HEK293 (cell line): ENCODE data around the gene PLPPR1.

ENCODE experiments used
- CTCF ChIA-PET: fragments of 350-600 bp; formaldehyde crosslinking; extraction: SDS; loops from one replicate; lab custom pipeline; 2021; ENCODE audit warnings: antibody characterized with exemption; lab: Yijun Ruan, JAX
- POLR2A ChIA-PET: fragments of 300-600 bp; formaldehyde crosslinking; extraction: SDS; loops from one replicate; lab custom pipeline; 2020; ENCODE audit warnings: antibody characterized with exemption, inconsistent platforms; lab: Yijun Ruan, JAX
- H3K27ac ChIP-seq: fragments of 200-500 bp; sonication (Bioruptor generic); 2 replicates; pipeline ENCODE4 v1.5.1; 2014; ENCODE audit warnings: low read depth, low read length, control low read depth, inconsistent platforms; ENCODE audit errors: extremely low read depth
- H3K36me3 ChIP-seq, 2 experiments: fragments of 200-500 bp in 1 of 2; sonication (Bioruptor generic) in 1 of 2; 1 replicate in 1 of 2; 2 replicates in 1 of 2; pipeline ENCODE4 v1.5.1; 2014 to 2017; ENCODE audit warnings: inconsistent platforms in 2 of 2, low read length in 2 of 2; ENCODE audit not compliant: control insufficient read depth in 2 of 2, insufficient read depth in 1 of 2
- H3K4me1 ChIP-seq: fragments of 200-500 bp; sonication (Bioruptor generic); 2 replicates; pipeline ENCODE4 v1.5.1; 2014; ENCODE audit warnings: mild to moderate bottlenecking, low read length, inconsistent platforms; ENCODE audit not compliant: control insufficient read depth, insufficient read depth
- H3K4me3 ChIP-seq: 2 replicates; pipeline ENCODE4 v1.5.1; 2011; ENCODE audit warnings: low read depth, mild to moderate bottlenecking, control low read depth, low read length, moderate library complexity
- H3K9me3 ChIP-seq: fragments of 200-500 bp; sonication (Bioruptor generic); 2 replicates; pipeline ENCODE4 v1.5.1; 2014; ENCODE audit warnings: low read depth, low read length, inconsistent platforms; ENCODE audit not compliant: control insufficient read depth, insufficient read depth
- GLIS1 ChIP-seq: fragments of 450-650 bp; formaldehyde crosslinking; IDR thresholded peaks from 2 replicates; pipeline ENCODE4 v1.5.1; 2016; ENCODE audit warnings: missing biosample characterization, missing genetic modification characterization
- GLIS2 ChIP-seq: fragments of 450-650 bp; formaldehyde crosslinking; IDR thresholded peaks from 2 replicates; pipeline ENCODE4 v1.5.1; 2016; ENCODE audit warnings: missing biosample characterization, missing genetic modification characterization
- HOXD13 ChIP-seq: sonication (generic); formaldehyde crosslinking; IDR thresholded peaks from 2 replicates; pipeline ENCODE4 v1.8.0; 2022; ENCODE audit warnings: missing genetic modification reagents, borderline replicate concordance
- KLF1 ChIP-seq: fragments of 450-650 bp; formaldehyde crosslinking; IDR thresholded peaks from 2 replicates; pipeline ENCODE4 v1.5.1; 2016; ENCODE audit warnings: missing biosample characterization, missing genetic modification characterization
- KLF7 ChIP-seq: fragments of 450-650 bp; formaldehyde crosslinking; IDR thresholded peaks from 2 replicates; pipeline ENCODE4 v1.5.1; 2016; ENCODE audit warnings: missing biosample characterization, missing genetic modification characterization, borderline replicate concordance
- KLF8 ChIP-seq: fragments of 450-650 bp; formaldehyde crosslinking; IDR thresholded peaks from 2 replicates; pipeline ENCODE4 v1.5.1; 2016; ENCODE audit warnings: missing biosample characterization, missing genetic modification characterization
- KLF9 ChIP-seq: fragments of 450-650 bp; formaldehyde crosslinking; IDR thresholded peaks from 2 replicates; pipeline ENCODE4 v1.5.1; 2016; ENCODE audit warnings: missing biosample characterization, missing genetic modification characterization, low read depth
- REST ChIP-seq: fragments of 450-650 bp; formaldehyde crosslinking; IDR thresholded peaks from 2 replicates; pipeline ENCODE4 v1.5.1; 2016; ENCODE audit warnings: missing biosample characterization, missing genetic modification characterization
- ZFP3 ChIP-seq: fragments of 450-650 bp; formaldehyde crosslinking; IDR thresholded peaks from 2 replicates; pipeline ENCODE4 v1.5.1; 2016; ENCODE audit warnings: low read depth, missing biosample characterization, missing genetic modification characterization
- ZIC2 ChIP-seq: fragments of 450-650 bp; formaldehyde crosslinking; IDR thresholded peaks from 2 replicates; pipeline ENCODE4 v1.5.1; 2016; ENCODE audit warnings: missing biosample characterization, missing genetic modification characterization
- ZNF132 ChIP-seq: fragments of 450-650 bp; formaldehyde crosslinking; IDR thresholded peaks from 2 replicates; pipeline ENCODE4 v1.5.1; 2017; ENCODE audit warnings: missing biosample characterization, missing genetic modification characterization, borderline replicate concordance
- ZNF138 ChIP-seq: fragments of 450-650 bp; formaldehyde crosslinking; IDR thresholded peaks from 2 replicates; pipeline ENCODE4 v1.5.1; 2016; ENCODE audit warnings: missing biosample characterization, missing genetic modification characterization, borderline replicate concordance
- ZNF169 ChIP-seq: fragments of 450-650 bp; formaldehyde crosslinking; IDR thresholded peaks from 2 replicates; pipeline ENCODE4 v1.5.1; 2016; ENCODE audit warnings: missing biosample characterization, missing genetic modification characterization
- ZNF248 ChIP-seq: fragments of 450-650 bp; formaldehyde crosslinking; IDR thresholded peaks from 2 replicates; pipeline ENCODE4 v1.5.1; 2017; ENCODE audit warnings: missing biosample characterization, missing genetic modification characterization
- ZNF302 ChIP-seq: fragments of 450-650 bp; formaldehyde crosslinking; IDR thresholded peaks from 2 replicates; pipeline ENCODE4 v1.5.1; 2016; ENCODE audit warnings: missing biosample characterization, missing genetic modification characterization, low read depth
- ZNF341 ChIP-seq: fragments of 450-650 bp; formaldehyde crosslinking; IDR thresholded peaks from 2 replicates; pipeline ENCODE4; 2016; ENCODE audit warnings: low read depth, missing biosample characterization, missing genetic modification characterization
- ZNF521 ChIP-seq: fragments of 450-650 bp; formaldehyde crosslinking; IDR thresholded peaks from 2 replicates; pipeline ENCODE4 v1.5.1; 2017; ENCODE audit warnings: missing biosample characterization, mild to moderate bottlenecking, missing genetic modification characterization
- ZNF561 ChIP-seq: fragments of 450-650 bp; IDR thresholded peaks from 2 replicates; pipeline ENCODE4 v1.5.1; 2018; ENCODE audit warnings: missing biosample characterization, missing genetic modification characterization, borderline replicate concordance
- ZNF624 ChIP-seq: fragments of 450-650 bp; formaldehyde crosslinking; IDR thresholded peaks from 2 replicates; pipeline ENCODE4 v1.5.1; 2017; ENCODE audit warnings: missing biosample characterization, missing genetic modification characterization
- ZNF629 ChIP-seq: fragments of 450-650 bp; formaldehyde crosslinking; IDR thresholded peaks from 2 replicates; pipeline ENCODE4 v1.5.1; 2017; ENCODE audit warnings: missing biosample characterization, missing genetic modification characterization
- ZNF677 ChIP-seq: fragments of 450-650 bp; IDR thresholded peaks from 2 replicates; pipeline ENCODE4 v1.5.0; 2018; ENCODE audit warnings: missing biosample characterization, mild to moderate bottlenecking, missing genetic modification characterization, moderate library complexity
- ZNF747 ChIP-seq: fragments of 450-650 bp; formaldehyde crosslinking; IDR thresholded peaks from 2 replicates; pipeline ENCODE4 v1.5.1; 2016; ENCODE audit warnings: missing biosample characterization, missing genetic modification characterization
- ZNF843 ChIP-seq: fragments of 450-650 bp; formaldehyde crosslinking; IDR thresholded peaks from 2 replicates; pipeline ENCODE4 v1.5.1; 2016; ENCODE audit warnings: missing biosample characterization, missing genetic modification characterization
- ZSCAN16 ChIP-seq: fragments of 450-650 bp; formaldehyde crosslinking; IDR thresholded peaks from 2 replicates; pipeline ENCODE4 v1.5.1; 2016; ENCODE audit warnings: missing biosample characterization, missing genetic modification characterization
- TF ChIP-seq, protein P1 (sequence below): fragments of 450-650 bp; formaldehyde crosslinking; IDR thresholded peaks from 2 replicates; pipeline ENCODE4 v1.5.1; 2016; ENCODE audit warnings: missing biosample characterization, missing genetic modification characterization
- TF ChIP-seq, protein P2 (sequence below): fragments of 450-650 bp; formaldehyde crosslinking; IDR thresholded peaks from 2 replicates; pipeline ENCODE4 v1.5.1; 2016; ENCODE audit warnings: missing biosample characterization, missing genetic modification characterization, borderline replicate concordance

PLPPR1 gene

DNA sequence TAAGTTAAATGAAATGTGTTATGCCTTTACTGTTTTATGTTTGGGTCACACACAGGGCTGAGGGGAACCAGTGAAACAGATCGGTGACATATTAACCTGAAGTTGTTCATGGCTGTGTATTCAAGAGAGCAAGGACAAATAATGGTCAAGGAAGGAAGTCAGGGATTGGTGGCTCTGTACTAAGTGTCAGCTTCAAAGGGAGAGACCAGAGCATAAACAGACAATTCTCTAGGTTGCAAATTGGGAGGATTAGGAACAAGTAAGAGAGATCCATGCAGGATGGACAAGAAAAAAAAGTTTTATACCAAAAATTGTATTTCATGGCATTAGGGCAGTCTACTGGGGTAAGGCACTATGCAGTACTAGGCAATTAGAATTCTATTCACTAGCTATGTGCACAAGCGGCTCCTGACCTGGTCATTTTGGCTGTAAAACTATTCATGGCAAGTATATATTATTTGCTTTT, 156.3 kb downstream of the PLPPR1 start (continued):
- TF ChIP-seq KLF1 (tag by site-specific recombination) (no peak), KLF8 (tag by site-specific recombination) (no peak), ZNF843 (tag by site-specific recombination) (no peak), KLF9 (tag by site-specific recombination) (no peak), ZNF747 (tag by site-specific recombination) (no peak), GLIS1 (tag by site-specific recombination) (no peak), GLIS2 (tag by site-specific recombination) (no peak)

GRCh38 chr9:101191723-101192122, 163.2 kb downstream of the PLPPR1 start:
- no peaks in the 10 kb centered on the region for H3K36me3 ChIP-seq
- no peak overlapping the region for H3K27ac ChIP-seq
- TF ChIP-seq ZNF629 (tag by site-specific recombination): no peak
- no peak for TF ChIP-seq ZNF132 (tag by site-specific recombination)
- TF ChIP-seq ZNF624 (tag by site-specific recombination): no peak
- TF ChIP-seq HOXD13 (CRISPR knock-in tag): no peak
- no peak for TF ChIP-seq ZSCAN16
- no peak for TF ChIP-seq ZNF248 (tag by site-specific recombination)
- no peak for TF ChIP-seq REST (tag by site-specific recombination)
- TF ChIP-seq ZNF677: no peak
- TF ChIP-seq, protein P1, sequence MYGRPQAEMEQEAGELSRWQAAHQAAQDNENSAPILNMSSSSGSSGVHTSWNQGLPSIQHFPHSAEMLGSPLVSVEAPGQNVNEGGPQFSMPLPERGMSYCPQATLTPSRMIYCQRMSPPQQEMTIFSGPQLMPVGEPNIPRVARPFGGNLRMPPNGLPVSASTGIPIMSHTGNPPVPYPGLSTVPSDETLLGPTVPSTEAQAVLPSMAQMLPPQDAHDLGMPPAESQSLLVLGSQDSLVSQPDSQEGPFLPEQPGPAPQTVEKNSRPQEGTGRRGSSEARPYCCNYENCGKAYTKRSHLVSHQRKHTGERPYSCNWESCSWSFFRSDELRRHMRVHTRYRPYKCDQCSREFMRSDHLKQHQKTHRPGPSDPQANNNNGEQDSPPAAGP (tag by site-specific recombination): no peak
- TF ChIP-seq ZNF169 (tag by site-specific recombination): no peak
- TF ChIP-seq ZFP3: no peak
- no peak for TF ChIP-seq ZNF561 (tag by site-specific recombination)
- TF ChIP-seq ZNF302 (tag by site-specific recombination): no peak
- no peak overlapping the region for H3K4me3 ChIP-seq
- H3K4me1 ChIP-seq: no peaks in the 10 kb centered on the region
- ChIA-PET POLR2A (no interaction called here), CTCF (interaction anchor here (0.6 kb wide), 1 partner anchor 314 kb away, joined by 3 read pairs; no protein-coding TSS in a partner anchor)
- no peaks in the 10 kb centered on the region for H3K9me3 ChIP-seq

- Histone ChIP-seq H3K4me1 (no peaks in the 10 kb centered on the region), H3K4me3 (no peak overlapping the region), H3K36me3 (no peaks in the 10 kb centered on the region), H3K27ac (no peak overlapping the region), H3K9me3 (no peaks in the 10 kb centered on the region)
- ChIA-PET POLR2A (no interaction called here), CTCF (interaction anchor here (1.1 kb wide), 1 partner anchor 31 kb away, joined by 3 read pairs; no protein-coding TSS in a partner anchor)
- TF ChIP-seq GLIS2 (tag by site-specific recombination) (no peak), ZFP3 (no peak), ZNF521 (tag by site-specific recombination) (no peak), KLF7 (no peak), ZNF138 (tag by site-specific recombination) (no peak), ZNF341 (tag by site-specific recombination) (no peak), ZIC2 (tag by site-specific recombination) (no peak)
- TF ChIP-seq, protein P2, sequence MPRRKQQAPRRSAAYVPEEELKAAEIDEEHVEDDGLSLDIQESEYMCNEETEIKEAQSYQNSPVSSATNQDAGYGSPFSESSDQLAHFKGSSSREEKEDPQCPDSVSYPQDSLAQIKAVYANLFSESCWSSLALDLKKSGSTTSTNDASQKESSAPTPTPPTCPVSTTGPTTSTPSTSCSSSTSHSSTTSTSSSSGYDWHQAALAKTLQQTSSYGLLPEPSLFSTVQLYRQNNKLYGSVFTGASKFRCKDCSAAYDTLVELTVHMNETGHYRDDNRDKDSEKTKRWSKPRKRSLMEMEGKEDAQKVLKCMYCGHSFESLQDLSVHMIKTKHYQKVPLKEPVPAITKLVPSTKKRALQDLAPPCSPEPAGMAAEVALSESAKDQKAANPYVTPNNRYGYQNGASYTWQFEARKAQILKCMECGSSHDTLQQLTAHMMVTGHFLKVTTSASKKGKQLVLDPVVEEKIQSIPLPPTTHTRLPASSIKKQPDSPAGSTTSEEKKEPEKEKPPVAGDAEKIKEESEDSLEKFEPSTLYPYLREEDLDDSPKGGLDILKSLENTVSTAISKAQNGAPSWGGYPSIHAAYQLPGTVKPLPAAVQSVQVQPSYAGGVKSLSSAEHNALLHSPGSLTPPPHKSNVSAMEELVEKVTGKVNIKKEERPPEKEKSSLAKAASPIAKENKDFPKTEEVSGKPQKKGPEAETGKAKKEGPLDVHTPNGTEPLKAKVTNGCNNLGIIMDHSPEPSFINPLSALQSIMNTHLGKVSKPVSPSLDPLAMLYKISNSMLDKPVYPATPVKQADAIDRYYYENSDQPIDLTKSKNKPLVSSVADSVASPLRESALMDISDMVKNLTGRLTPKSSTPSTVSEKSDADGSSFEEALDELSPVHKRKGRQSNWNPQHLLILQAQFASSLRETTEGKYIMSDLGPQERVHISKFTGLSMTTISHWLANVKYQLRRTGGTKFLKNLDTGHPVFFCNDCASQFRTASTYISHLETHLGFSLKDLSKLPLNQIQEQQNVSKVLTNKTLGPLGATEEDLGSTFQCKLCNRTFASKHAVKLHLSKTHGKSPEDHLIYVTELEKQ (tag by site-specific recombination): no peak
These were observed 168.5 kb downstream of the PLPPR1 start for GRCh38 chr9:101197026-101197425.
